NCI-H748 (cell line): ENCODE data around the gene SEC16B.

Experiments
- DNase-seq: peaks from one replicate; lab custom pipeline; 2025; ENCODE audit not compliant: unreplicated experiment; lab: John Stamatoyannopoulos, UW

Gene SEC16B

DNA sequence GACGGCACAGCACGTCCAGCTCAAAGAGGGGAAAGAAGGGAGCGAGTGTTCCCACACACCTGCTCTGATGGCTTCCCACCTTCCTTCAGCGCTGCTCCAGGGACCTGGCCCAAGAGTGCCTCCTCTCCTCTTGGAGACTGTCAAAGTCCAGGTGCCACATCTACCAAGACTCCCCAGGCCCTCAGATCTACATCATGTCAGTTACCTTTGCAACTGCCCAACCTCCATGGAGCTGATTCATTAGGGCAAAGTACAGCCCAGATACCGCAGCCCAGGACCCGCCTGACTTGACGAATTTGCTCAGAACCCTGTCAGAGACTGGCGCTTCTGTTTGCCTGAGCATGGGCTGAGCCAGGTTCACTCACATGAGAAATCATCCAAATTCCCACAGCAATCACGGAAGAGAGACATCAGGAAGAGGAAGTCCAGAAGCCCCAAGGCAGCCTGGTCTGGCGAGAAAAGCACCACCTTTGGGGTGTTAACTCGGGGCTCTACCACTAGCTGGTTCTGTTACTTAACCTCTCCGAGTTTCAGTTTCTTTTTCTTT is at the start of gene SEC16B:
SEC16B (minus strand) TSS at position 234 of the 547 bp plus-strand sequence. CDS start 2,077 bp downstream, outside the sequence.
- DNase-seq = no peak

DNA sequence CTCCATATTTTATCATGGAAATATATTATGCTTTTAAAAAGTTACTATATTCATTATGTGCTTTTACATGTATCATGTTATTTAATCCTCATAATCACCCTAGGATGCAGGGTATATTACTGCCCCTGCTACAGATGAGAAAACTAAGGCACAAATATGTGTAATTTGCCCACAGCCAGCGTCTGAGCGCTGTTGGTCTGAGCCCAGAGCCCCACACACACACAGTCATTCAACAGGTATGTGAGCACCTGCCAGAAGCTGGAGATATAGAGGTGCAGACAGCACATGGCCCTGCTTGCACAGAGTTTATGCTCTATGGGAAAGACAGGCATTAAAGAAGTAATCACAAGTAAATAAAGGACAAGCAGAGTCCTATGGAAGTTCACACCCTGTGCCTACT is 49.8 kb upstream of the SEC16B start:
- no peak for DNase-seq

DNA sequence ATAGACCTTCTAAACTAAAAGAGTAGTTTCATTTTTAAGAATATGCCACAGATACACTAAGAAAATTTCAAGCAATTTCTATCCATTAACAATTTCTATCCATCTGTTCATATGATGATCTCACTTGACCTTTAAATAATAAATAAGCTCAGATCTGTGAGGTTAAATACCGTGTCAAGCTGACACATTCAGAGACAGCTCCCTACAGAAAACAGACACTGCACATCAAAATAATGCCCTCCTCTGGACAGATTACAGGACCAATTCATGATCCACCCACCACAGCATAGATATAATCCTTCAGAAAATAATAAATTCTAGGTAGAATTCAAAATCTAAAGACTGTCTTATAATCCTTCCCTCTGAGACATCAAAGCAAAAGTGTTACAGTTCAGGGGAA is 49.4 kb upstream of the SEC16B start:
- DNase-seq = no peak

- no peak for DNase-seq
These were observed 47.7 kb upstream of the SEC16B start for GRCh38 chr1:178017517-178017916.

DNA sequence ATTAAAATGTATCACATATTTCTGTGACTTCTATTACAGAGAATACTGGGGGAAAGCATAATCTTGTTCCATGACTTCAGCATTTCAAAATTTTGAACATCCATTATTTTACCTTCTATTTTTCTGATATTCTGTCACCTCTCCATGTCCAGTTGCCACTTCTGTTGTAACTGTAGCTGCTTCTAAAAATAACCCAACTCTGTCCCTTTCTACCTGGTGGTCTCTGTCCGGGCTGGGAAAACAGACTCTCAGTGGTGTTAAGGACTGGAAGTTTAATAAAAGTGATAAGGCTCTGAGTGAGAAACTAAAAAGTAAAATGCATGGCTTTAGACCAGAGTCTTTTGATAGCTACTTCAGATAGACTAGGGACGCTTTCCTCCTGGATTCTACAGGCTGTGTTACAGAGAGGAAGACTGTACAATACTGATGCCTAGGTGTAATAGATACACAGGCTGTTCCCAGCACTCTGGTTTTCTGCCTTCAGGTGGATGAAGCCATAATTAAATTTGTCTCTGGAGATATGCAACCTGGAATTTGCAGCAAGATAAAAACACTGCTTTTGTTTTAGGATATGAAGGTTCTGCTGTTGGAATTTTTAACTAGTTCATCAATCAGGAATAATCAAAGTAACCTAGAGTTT is 42.1 kb upstream of the SEC16B start:
- no peak for DNase-seq

GRCh38 chr1:178011465-178011828 is 41.6 kb upstream of the SEC16B start:
- DNase-seq = no peak

- DNase-seq = no peak
These were observed 41.0 kb upstream of the SEC16B start for GRCh38 chr1:178010674-178011464.

DNA sequence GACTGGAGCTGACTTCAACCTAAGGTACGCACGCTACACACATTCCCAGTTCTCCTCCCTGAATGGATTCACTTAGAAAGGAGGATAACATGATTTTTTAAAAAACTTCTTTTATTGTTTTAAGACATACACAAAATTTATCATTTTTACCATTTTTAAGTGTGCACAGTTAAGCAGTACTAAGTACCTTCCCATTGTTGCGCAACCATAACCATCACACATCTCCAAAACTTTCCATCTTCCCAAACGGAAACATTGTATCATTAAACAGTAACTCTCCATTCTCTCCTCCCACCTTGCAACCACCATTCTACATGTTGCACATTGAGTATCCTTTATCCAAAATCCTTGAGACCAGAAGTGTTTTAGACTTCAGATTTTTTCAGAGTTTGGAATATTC is 36.2 kb upstream of the SEC16B start:
- DNase-seq = no peak

DNA sequence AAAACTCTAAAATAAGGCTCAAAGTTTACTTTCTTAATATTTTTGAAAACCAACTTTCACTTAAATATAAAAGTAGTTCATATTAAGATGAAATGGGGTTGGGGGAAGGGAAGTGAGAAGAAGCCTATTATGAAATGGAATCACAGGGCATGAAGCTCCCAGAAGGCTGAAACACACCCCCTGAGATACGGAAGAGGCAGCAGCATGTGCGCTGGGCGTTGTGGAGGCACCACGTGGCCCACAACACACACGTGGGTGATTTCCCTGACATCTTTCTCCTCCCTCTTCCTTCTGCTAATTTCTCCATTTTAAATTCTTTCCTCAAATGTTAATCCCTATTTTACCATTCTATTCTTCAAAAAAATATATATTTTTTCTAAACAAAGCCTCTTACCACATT is 35.6 kb upstream of the SEC16B start:
- no peak for DNase-seq

DNA sequence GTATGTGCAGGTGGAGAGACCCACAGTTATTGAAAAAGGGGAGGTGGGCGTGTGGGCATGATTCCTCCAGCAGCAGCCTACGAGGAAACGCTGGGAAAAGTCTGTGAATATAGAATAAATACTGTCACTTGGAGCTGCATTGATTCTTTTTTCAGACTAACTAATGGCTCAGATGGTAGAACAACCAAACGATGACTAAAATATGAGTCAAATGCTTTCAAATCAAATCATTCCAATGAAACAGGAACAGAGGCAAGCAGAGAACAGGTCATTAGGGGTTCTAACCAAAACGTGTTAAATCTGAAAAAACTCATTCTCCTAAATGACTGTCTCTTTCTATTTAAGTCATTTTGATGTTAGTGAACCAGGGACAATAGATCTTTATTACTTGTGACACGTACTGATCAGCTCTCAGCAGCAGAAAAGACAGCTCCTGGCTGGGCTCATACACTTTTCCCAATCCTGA is 35.1 kb upstream of the SEC16B start:
- DNase-seq = no peak

GRCh38 chr1:177998696-177999631 is 29.1 kb upstream of the SEC16B start:
- no peak for DNase-seq

DNA sequence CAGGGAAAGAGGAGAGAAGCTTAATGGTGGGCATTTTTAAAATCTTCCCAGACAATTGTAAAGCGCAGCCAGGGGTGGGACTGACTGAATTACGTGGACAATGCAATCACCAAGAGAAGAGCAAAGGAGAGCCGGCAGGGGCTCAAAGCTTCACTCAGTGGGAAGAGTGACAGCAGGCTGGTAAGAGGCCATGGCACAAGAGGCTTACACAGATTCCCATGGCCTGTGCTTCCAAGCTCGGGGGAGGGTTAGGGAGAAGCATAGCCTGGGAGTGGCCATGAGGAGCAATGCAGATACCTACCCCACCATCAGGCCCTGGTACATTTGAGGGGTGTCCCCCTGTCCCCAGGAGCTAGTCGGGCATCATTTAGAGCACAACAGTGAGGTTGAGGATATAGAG is 27.1 kb upstream of the SEC16B start:
- no peak for DNase-seq

- DNase-seq = no peak
These were observed 25.5 kb upstream of the SEC16B start for GRCh38 chr1:177995369-177995768.

DNA sequence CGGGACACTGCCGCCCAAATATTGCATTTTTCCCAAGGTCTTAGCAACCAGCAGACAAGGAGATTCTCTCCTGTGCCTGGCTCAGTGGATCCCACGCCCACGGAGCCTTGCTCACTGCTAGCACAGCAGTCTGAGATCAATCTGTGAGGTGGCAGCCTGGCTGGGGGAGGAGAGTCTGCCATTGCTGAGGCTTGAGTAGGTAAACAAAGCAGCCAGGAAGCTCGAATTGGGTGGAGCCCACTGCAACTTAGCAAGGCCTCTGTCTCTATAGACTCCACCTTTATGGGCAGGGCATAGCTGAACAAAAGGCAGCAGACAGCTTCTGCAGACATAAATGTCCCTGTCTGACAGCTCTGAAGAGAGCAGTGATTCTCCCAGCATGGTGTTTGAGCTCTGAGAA is 16.4 kb upstream of the SEC16B start:
- DNase-seq = peak; percentile 69

- DNase-seq = no peak
These were observed 14.9 kb upstream of the SEC16B start for GRCh38 chr1:177984761-177985160.

GRCh38 chr1:177984136-177984525 is 14.3 kb upstream of the SEC16B start:
- DNase-seq = peak; percentile 58

DNA sequence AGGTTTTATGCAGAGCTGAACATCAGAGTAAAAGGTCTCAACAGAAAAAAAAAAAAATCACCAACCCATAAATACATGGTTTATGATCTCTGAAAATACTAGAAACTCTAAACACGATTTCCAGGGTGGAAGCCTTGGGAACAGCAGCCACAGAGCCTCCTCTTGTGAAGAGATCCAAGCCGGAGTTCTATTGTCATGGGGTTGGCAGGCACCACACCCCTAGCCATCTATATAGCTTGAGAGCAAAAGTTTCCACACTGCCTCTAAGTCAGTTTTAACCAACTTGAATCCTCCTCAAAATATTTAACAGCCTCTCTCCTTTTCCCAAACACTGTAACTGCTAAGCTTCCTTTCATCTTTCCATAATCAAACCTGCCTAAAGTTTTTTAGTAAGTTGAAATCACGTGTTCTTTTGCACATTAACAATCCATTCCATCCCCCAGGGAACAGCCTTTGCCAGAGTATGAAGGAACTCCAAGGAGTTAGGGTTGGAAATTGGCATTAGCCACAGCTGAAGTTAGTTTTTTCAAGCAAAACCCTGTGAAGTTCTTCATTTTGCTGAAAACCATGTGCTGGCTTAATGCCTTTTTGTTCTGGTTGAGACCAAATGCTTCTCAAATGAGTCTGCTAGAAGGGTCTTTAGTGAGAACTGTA is 13.8 kb upstream of the SEC16B start:
- DNase-seq = no peak

- no peak for DNase-seq
These were observed 13.2 kb upstream of the SEC16B start for GRCh38 chr1:177983077-177983476.

GRCh38 chr1:177981200-177981599 is 11.3 kb upstream of the SEC16B start:
- no peak for DNase-seq

GRCh38 chr1:177979272-177979671 is 9.4 kb upstream of the SEC16B start:
- no peak for DNase-seq

GRCh38 chr1:177978530-177978929 is 8.7 kb upstream of the SEC16B start:
- no peak for DNase-seq
